ENCODE results near the gene CEP85. TPM values are rescaled to one million over a fixed set of nuclear protein-coding genes. Genes with fewer than 3 reads are reported as not detected.
A peak's percentile ranks its signal among the peaks of the same experiment; 100 is the strongest.

CEP85 gene
- total and polyA plus RNA-seq, 9 of the 15 experiments (the other 6 are each of a cell fraction or from before 2014, with no cell fraction given): 42.1 to 140 (median 92.6) TPM

- no peak for TF ChIP-seq CHCHD3 (CRISPR knock-in tag; IDR thresholded peaks at IDR 0.05)
- TF ChIP-seq EP400 (IDR thresholded peaks at IDR 0.05): peak; percentile 66
- TF ChIP-seq GABPB2 (CRISPR knock-in tag; conservative IDR thresholded peaks at IDR 0.05): no peak
- no peak for TF ChIP-seq KAT2B (IDR thresholded peaks at IDR 0.05; ENCODE audit: low read depth, low read length)
- TF ChIP-seq MYC (IDR thresholded peaks at IDR 0.05; ENCODE audit: low read depth, low read length): peak; percentile 49; the same call in 1 of the 2 replicates
- TF ChIP-seq MYC (CRISPR knock-in tag; IDR thresholded peaks at IDR 0.05; ENCODE audit: borderline replicate concordance, low read depth): no peak
- no peak for TF ChIP-seq ZFP91 (CRISPR knock-in tag; IDR thresholded peaks at IDR 0.05)
- TF ChIP-seq CBX3 (IDR thresholded peaks at IDR 0.05; ENCODE audit: borderline replicate concordance in 1 of 2, low read length in 2 of 2): no peak
- no peak for TF ChIP-seq ETS1 (conservative IDR thresholded peaks at IDR 0.05; ENCODE audit: control insufficient read depth, low read depth, low read length)
- TF ChIP-seq GTF2A2 (tag; IDR thresholded peaks at IDR 0.05): no peak
- TF ChIP-seq POLR2A (conservative IDR thresholded peaks at IDR 0.05): no peak
- TF ChIP-seq PHTF2 (CRISPR knock-in tag; IDR thresholded peaks at IDR 0.05): no peak
- no peak for TF ChIP-seq ZKSCAN3 (CRISPR knock-in tag; IDR thresholded peaks at IDR 0.05)
- no peak for TF ChIP-seq TAF1 (IDR thresholded peaks at IDR 0.05; ENCODE audit: control insufficient read depth, extremely low read depth, insufficient read depth, low read length, severe bottlenecking)
- no peak for TF ChIP-seq ZNF347 (CRISPR knock-in tag; IDR thresholded peaks at IDR 0.05; ENCODE audit: low read depth)
- TF ChIP-seq TRIM28 (IDR thresholded peaks at IDR 0.05): 0 out of 2 replicates have a peak, but pooled peaks have one; percentile 27
- no peak for TF ChIP-seq RUNX1 (IDR thresholded peaks at IDR 0.05; ENCODE audit: low read depth)
- peak in 1 of 2 experiments; percentile 5; a peak in 1 of 4 replicates for TF ChIP-seq TEAD1 (CRISPR knock-in tag; IDR thresholded peaks at IDR 0.05)
- TF ChIP-seq ZNF511 (CRISPR knock-in tag; IDR thresholded peaks at IDR 0.05): no peak
- 0 out of 2 replicates have a peak, but pooled peaks have one; percentile 4 for TF ChIP-seq DEAF1 (CRISPR knock-in tag; IDR thresholded peaks at IDR 0.05)
- peak; percentile 70; the same call in 1 of the 2 replicates for TF ChIP-seq JUND (IDR thresholded peaks at IDR 0.05; ENCODE audit: borderline replicate concordance, low read depth, low read length)
- TF ChIP-seq JUND (tag; IDR thresholded peaks at IDR 0.05; ENCODE audit: borderline replicate concordance, low read depth, low read length): peak; percentile 88
- no peak for TF ChIP-seq PTTG1 (tag; IDR thresholded peaks at IDR 0.05; ENCODE audit: low read depth)
- no peak for TF ChIP-seq ASH1L (IDR thresholded peaks at IDR 0.05; ENCODE audit: borderline replicate concordance, low read depth, partially characterized antibody)
- TF ChIP-seq ZNF282 (CRISPR knock-in tag; IDR thresholded peaks at IDR 0.05): no peak
Observed at GRCh38 chr1:26237230-26237966, 3.4 kb downstream of the CEP85 start (continued).

Measured in K562 (cell line).